Measurements from ENCODE around the gene FBXW4.
"Not testable (repeated sequence)": the region's sequence is repeated elsewhere in the genome, so short reads cannot be mapped to it uniquely, and the experiment has no call there.

Gene FBXW4

DNA sequence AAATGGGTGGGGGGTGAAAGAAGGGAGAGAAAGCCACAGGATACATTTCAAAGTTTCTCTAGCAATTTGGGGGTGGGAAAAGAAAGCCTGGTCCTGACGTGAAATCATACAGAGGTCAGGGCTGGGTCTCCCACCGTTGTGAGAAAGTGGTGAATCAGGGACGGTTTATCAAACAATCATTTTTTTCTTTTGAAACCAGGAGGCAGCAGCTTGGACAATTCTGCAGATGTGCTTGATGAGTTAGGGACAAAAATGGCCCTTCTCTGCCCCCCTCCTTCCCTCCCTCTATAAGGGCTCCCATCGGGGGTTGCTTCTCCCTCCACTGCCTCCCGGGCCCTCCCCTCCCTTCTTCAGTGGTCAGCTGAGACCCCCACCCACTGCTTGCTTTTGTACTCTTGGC is 43.6 kb downstream of the FBXW4 start:
- DNase-seq: no peak

DNA sequence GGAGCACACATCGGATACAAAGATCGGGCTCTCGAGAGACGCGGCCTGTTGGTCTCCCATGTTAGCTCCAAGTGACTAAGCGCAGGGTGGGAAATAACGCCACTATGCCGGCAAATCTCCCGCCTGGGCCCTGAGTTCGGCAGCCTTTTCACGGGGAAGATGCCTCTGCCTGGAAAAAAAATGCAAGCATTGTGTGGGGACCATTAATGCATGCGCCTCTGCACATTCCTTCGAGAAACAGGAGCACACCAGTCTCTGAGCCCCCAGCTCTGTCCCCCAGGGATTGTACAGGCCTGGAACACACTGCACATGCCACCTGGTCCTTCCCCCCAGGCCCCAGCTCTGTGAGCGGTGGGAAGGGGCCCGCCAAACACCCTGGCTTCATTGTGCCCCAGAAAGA is 44.1 kb downstream of the FBXW4 start:
- DNase-seq: no peak

DNA sequence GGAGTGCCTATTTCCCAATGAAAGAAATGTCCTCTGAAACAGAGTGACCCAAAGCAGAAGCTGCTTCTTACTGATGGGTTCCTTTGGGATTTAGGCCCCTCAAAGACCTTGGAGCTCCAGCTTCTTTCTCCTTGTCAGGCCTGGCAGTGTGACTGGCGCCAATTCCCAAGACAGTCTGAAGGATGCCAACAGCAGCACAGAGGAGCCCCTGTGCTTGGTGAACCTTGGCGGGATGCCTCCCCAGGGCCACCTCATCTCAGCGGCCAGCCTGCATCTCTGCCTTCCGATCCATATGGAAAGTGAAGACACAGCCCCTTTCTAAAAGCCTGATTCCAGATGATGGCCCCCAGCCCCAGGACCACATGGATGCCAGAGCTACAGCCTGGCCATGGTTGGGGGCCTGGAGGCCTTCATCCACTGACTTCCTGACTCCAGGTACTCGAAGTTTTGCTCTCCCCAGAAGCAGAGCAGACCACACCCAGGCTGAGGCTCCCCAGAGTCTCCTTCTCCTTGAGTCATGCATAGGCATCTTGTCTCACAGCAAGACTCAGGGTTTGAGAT is 45.4 kb downstream of the FBXW4 start:
- no peak for DNase-seq

- no peak for DNase-seq
These were observed 47.7 kb downstream of the FBXW4 start for GRCh38 chr10:101647255-101647654.

DNA sequence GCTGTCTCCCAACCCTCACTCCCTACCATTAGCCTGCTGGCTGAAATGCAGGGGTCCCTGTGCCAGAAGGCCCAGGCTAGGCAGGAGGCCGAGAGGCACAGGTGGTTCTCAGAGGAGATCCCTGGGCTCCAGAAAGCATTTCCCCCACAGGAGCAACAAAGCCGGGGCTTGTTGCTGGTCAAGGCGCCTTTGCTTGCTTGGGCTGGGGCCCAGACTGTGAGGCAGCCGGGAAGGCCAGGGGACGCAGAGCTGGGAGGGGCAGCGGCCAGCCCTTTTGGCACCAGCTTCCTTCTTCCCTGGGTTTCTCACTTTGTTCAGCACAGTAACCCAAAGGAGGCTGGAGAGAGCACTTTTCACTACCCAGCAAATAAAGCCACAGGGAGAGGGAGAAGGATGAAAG is 48.6 kb downstream of the FBXW4 start:
- DNase-seq: no peak

DNA sequence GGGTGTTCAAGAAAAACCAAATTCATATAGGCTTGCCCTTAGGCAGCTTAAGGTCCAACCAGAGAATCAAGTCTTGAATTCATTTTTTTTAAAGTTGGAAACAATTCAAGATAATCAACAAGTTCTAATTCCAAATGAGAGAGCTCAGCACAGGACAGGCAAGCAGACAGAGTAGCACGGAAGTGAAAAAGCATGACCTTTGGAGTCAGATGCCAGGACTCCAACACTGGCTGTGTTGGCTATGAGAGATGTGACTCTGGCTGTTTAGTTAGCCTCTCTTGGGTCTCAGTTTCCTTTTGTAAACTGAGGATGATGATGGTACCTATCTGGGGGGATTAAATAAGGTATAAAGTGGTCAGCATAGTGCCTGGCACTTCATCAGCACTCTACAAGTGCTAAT is 49.3 kb downstream of the FBXW4 start:
- DNase-seq: no peak

- DNase-seq: no peak
These were observed 51.0 kb downstream of the FBXW4 start for GRCh38 chr10:101644002-101644401.

DNA sequence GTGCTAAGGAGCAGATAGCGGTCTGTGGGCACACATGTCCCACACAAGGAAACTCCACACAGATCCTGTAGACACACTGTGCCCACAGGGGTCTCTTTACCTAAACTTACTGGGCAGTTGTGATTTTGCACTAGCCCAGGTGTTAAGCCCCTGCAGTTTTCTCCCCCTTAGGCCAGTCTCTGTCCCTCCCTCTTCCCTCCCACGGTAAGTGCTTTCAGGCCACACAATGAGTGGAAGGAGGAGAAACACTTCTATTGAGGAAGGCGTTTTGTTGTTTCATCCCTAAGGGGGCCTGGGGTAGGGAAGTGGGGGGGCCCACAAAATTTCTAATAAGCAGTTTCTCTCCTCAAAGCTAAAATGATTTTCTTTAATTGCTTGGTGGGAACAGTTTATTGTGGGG is 51.4 kb downstream of the FBXW4 start:
- DNase-seq: no peak

DNA sequence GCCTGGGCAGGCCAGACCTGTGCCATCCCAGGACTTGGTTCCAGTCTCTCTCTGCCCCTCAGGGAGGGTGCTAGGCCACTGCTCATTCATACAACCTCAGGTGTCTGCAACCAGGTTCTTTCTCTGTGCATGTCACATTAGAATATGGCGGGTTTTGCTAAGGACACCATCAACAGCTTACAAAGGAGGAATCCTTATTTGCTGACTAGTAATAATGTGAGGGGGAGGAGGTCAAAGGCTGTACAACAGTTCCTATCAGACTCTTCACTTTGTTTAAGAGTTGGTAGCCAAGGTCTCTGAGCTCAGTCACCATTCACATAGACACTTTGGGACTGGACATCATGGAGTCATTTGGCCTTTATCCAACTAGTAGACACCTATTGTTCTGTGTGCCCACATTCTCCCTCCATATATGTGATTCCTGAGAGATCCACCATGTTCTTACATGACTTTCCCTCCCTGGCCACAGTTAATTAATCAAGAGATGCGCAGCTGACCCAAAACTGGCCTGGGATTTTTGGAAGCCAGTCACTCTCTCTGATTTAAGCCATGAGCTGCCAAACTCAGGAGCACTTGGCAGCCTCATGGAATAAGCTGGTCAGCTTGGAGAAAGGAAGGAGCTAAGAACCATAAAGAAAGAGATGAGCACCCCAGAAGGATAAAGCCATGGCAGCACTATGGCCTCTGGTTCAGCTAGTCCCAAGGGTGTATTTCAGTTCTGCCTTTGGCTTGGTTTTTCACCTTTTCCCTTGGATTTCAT is 55.6 kb downstream of the FBXW4 start:
- no peak for DNase-seq

- DNase-seq: not testable (repeated sequence)
These were observed 61.5 kb downstream of the FBXW4 start for GRCh38 chr10:101633510-101633909.

GRCh38 chr10:101631821-101632475 is 63.0 kb downstream of the FBXW4 start:
- DNase-seq: no peak

- no peak for DNase-seq
These were observed 64.4 kb downstream of the FBXW4 start for GRCh38 chr10:101630633-101630920.

GRCh38 chr10:101629837-101630632 is 64.9 kb downstream of the FBXW4 start:
- no peak for DNase-seq

DNA sequence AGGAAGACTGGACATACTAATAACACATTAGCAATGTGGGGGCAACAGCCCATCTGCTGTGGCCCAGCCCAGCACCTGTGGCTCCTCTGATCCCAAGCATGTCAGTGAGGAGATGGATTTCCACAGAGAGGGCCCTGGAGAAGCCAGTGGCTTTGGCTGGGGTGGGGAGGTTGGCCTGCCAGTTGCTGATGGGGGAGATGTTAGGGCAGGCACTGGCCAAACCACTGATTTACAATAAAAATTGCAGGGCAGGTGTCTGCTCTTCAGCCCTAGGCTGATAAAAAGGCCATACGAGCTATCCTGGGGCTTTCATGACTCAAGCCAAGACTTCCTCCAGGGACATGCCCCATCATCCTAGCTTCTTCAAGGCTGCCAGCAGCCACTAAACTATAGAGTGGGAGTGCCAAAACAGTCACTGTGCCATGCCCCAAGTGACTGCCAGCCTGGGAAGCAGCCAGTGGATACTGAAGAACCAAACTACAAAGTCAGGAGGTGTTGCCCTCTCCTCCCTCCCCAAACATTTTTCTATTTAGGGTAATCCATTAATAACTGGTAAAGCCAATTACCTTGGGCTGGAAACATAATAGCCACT is 69.1 kb downstream of the FBXW4 start:
- no peak for DNase-seq

GRCh38 chr10:101624526-101625102 is 70.4 kb downstream of the FBXW4 start:
- DNase-seq: no peak

DNA sequence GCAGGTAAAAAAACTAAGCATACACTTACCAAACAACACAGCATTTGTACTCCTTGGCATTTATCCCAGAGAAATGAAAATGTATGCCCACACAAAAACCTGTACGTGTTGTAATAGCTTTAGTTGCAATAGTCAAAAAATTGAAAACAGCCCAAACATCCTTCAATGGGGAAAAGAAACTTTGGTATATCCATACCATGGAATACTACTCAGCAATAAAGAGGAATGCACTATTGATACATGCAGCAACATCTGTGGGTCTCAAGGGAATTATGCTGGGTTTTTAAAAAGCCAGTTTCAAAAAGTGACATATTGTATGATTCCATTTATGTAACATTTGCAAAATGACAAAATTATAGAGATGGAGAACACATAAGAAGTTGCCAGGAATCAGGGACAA is 71.4 kb downstream of the FBXW4 start:
- DNase-seq: no peak

DNA sequence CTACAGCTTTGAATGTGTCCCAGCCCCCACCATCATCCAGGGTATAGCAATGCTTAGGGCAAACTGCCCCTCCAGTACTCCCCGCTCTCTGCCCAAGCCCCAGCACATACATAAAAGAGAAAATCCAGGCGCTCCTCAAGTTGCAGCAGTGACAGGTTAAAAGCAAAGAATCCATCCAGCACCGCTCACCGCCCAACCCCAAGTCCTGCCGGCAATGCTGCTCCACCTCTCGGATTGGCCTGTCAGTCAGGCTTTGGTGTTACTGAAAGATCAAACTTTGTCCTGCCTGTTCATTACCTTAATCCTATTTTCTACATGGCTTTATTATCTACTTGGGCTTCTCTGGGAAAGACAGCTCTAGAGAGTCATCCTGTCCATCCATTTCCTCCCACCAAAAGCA is 75.0 kb downstream of the FBXW4 start:
- DNase-seq: no peak

GRCh38 chr10:101618871-101619270 is 76.1 kb downstream of the FBXW4 start:
- DNase-seq: no peak

DNA sequence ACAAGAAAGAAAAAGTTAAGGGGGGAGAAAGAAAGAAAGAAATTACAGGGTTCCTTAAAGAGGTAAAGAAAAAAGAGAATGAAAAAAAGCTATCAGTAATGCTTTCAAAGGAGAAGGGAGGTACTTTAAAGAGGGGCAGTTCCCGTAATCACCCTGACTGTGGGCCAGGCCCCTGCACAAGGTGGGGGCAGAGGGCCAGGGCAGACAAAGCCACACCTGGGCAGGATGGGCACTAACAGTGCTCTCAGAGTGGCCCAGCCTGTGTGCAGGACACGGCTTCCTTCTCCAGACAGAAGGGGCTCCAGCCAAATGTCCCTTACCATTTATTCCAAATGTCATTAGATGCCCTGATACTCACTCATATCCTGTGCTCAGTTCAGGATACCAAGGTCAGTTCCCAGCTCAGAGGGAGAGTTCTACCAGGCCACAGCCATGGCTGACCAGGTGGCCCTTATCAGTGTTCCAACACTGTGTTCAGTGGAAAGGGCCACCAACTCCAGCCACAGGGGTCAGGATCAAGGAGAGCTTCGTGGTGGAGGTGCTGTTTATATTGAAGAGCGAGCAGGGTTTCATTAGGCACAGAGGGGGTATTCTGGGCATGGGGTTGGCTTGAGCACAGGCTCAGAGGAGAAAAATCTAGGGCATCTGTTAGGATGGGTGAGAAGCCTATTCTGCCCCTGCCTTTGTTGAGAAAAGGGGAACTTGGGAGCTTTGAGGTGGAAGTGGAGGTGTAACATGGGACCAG is 77.0 kb downstream of the FBXW4 start:
- no peak for DNase-seq

- DNase-seq: no peak
These were observed 77.7 kb downstream of the FBXW4 start for GRCh38 chr10:101617102-101617823.

- DNase-seq: no peak
These were observed 78.4 kb downstream of the FBXW4 start for GRCh38 chr10:101616415-101617101.
